Activated CD8-positive, alpha-beta T cell treated with anti-CD3 and anti-CD28 coated beads, Interleukin-2, amount 10 ng/mL, durations not matched to agents 7 days and 5 days (primary cell): ENCODE results near the gene INKA2. TPM values are rescaled to one million over a fixed set of nuclear protein-coding genes. Genes with fewer than 3 reads are reported as not detected.

Experiments used
- ATAC-seq: fragments of 150-1000 bp; cut with Tn5 transposase; one replicate; pipeline ENCODE4 v1.10.0; 2021; ENCODE audit warnings: moderate library complexity
- CTCF ChIA-PET: fragments of 350-600 bp; sonication (Branson Sonifier 250); formaldehyde crosslinking; loops from one replicate; lab custom pipeline; 2021; ENCODE audit warnings: antibody characterized with exemption; lab: Charles Lee
- POLR2A ChIA-PET: fragments of 350-600 bp; sonication (Branson Sonifier 250); formaldehyde crosslinking; loops from one replicate; lab custom pipeline; 2021; ENCODE audit warnings: antibody characterized with exemption; lab: Charles Lee
- DNase-seq: peaks from one replicate; pipeline ENCODE4 v3.0.0-alpha.2; 2020
- H3K27ac Mint-ChIP-seq: one replicate; pipeline ENCODE4 v1.8.0; 2021; ENCODE audit warnings: mild to moderate bottlenecking, mixed read lengths
- H3K27me3 Mint-ChIP-seq: one replicate; pipeline ENCODE4 v1.8.0; 2021; ENCODE audit warnings: low read depth, mixed read lengths
- H3K36me3 Mint-ChIP-seq: one replicate; pipeline ENCODE4 v1.8.0; 2021; ENCODE audit warnings: low read depth, mixed read lengths
- H3K4me1 Mint-ChIP-seq: one replicate; pipeline ENCODE4 v1.8.0; 2021; ENCODE audit warnings: low read depth, mixed read lengths
- H3K4me3 Mint-ChIP-seq: one replicate; pipeline ENCODE4 v1.8.0; 2021; ENCODE audit warnings: mild to moderate bottlenecking, mixed read lengths
- H3K9me3 Mint-ChIP-seq: one replicate; pipeline ENCODE4 v1.8.0; 2022; ENCODE audit warnings: mixed read lengths; ENCODE audit not compliant: insufficient read depth
- total RNA-seq, 2 experiments: library from RNA; stranded (reverse); gene quantifications; one replicate each; pipeline ENCODE4 v1.2.3, GENCODE V29; 2021

INKA2 gene
- total RNA-seq, 2 experiments from 2014 or later, result 4.1 to 4.3 TPM

DNA sequence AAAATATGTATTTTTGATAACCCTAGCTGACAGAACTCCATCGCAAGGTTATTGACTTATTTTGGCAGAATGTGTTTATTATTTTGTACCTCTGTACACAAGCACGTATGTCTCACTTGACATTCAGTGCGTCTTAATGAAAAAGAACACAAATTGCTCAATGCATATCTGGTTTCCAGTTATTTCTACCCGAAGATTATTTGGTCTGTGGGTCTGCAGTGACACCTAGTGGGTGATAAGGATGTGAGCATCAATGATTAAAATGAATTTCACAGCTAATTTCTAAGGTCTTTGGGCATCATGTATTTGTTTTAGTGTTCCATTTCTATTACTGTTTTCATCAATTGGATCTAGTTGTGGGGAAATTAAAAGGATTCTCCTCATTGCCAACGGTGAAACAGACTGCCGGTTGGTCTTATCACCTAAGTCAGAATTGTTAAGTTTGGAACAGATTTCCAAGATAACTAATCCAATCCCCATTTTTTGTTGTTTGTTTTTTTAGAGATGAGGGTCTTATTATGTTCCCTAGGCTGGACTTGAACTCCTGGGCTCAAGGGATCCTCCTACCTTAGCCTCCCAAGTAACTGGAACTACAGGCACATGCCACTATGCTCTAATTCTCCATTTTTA lies 30.4 kb upstream of the INKA2 start:
- no peaks in the 10 kb centered on the region for H3K4me1 Mint-ChIP-seq
- ChIA-PET CTCF (interaction anchor here (0.7 to 7.4 kb wide), 42 partner anchors 9 to 739 kb away, joined by 3 to 72 read pairs (median 4); partner anchors contain the start of genes ADORA3, DDX20, INKA2 and TMIGD3), POLR2A (interaction anchor here (1.0 kb wide), 1 partner anchor 55 kb away, joined by 3 read pairs; no protein-coding TSS in a partner anchor)
- H3K27me3 Mint-ChIP-seq, result no peaks in the 10 kb centered on the region
- ATAC-seq, result no peak
- H3K4me3 Mint-ChIP-seq, result no peak overlapping the region
- H3K36me3 Mint-ChIP-seq, result peaks cover 26% of the 10 kb centered on the region
- H3K27ac Mint-ChIP-seq, result no peak overlapping the region
- peak; percentile 64 for DNase-seq
- H3K9me3 Mint-ChIP-seq, result no peaks in the 10 kb centered on the region

DNA sequence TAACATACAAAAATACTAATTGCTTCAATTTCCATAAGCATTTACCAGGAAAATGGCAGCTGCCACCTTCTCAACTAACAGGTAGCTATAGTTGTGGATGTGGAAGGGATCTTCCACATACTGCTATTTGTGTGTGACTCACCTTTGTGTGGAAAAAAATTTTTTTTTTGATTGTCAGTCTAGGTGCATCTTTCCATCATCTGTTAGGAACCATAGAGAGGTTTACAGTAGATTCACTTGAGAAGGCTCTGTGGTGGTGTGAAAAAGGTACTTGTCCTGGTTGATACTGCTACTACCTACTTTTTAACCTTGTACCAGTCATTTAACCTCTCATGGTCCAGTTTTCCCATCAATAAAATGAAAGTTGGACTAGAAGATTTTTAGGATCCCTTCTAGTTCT lies 29.4 kb upstream of the INKA2 start:
- ChIA-PET CTCF (interaction anchor here (0.6 to 7.4 kb wide), 33 partner anchors 8 to 550 kb away, joined by 3 to 72 read pairs (median 5); partner anchors contain the start of genes ADORA3, DDX20, INKA2 and TMIGD3), POLR2A (interaction anchor here (0.6 kb wide), 1 partner anchor 982 kb away, joined by 3 read pairs; no protein-coding TSS in a partner anchor)
- ATAC-seq, result no peak
- Mint-ChIP-seq H3K9me3 (no peaks in the 10 kb centered on the region), H3K27ac (no peak overlapping the region), H3K4me3 (no peak overlapping the region), H3K4me1 (no peaks in the 10 kb centered on the region), H3K27me3 (no peaks in the 10 kb centered on the region), H3K36me3 (peaks cover 31% of the 10 kb centered on the region)
- no peak for DNase-seq

DNA sequence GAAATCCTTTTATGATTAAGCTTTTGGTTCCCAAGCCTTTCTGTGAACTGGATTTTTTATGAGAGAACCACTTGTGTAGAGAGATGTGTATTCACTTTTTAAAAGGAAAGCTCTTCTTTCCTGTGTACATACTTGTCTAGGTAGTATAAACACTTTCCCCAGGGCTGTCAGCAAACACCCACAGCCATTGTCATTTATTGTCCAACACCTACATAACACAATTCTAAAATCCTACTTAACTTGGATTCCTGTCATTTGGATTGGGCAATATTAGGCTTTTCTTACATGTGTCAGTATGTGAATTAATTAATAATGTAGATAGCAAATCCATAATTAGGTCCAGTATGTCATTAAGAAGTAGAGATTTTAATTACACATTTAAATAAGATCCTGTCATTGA lies 28.8 kb upstream of the INKA2 start:
- ATAC-seq, result no peak
- H3K9me3 Mint-ChIP-seq, result no peaks in the 10 kb centered on the region
- no peaks in the 10 kb centered on the region for H3K4me1 Mint-ChIP-seq
- POLR2A ChIA-PET, result interaction anchor here (0.6 to 0.9 kb wide), 2 partner anchors 13 to 252 kb away, joined by 3 to 5 read pairs; partner anchors contain the start of gene DDX20
- no peak overlapping the region for H3K4me3 Mint-ChIP-seq
- H3K36me3 Mint-ChIP-seq, result peaks cover 35% of the 10 kb centered on the region
- no peak overlapping the region for H3K27ac Mint-ChIP-seq
- CTCF ChIA-PET, result interaction anchor here (0.6 to 7.4 kb wide), 18 partner anchors 12 to 544 kb away, joined by 3 to 72 read pairs (median 5); partner anchors contain the start of genes ADORA3, DDX20, INKA2 and TMIGD3
- no peaks in the 10 kb centered on the region for H3K27me3 Mint-ChIP-seq
- no peak for DNase-seq

DNA sequence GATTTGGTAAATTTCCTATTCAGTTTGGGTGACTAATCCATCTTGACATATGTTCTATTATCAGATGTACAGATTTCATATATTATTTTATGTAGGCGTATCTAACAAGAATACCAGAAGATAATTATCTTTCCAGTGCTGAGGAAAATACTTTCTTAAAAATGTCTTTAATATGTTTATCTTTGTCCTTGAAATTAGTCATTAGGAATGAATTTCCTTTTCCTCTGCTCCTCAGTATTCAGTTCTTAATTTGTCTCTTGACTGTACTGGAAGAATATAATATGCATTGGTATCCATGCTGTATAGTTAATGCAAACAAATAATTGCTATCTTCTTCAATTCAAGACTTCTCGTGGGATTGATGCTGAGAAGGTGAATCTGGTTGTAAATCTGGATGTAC lies 23.1 kb upstream of the INKA2 start:
- no peak overlapping the region for H3K27ac Mint-ChIP-seq
- no peak for DNase-seq
- ATAC-seq, result no peak
- H3K27me3 Mint-ChIP-seq, result no peaks in the 10 kb centered on the region
- H3K4me1 Mint-ChIP-seq, result peaks cover 14% of the 10 kb centered on the region
- H3K9me3 Mint-ChIP-seq, result no peaks in the 10 kb centered on the region
- ChIA-PET POLR2A (no interaction called here), CTCF (interaction anchor here (1.1 to 2.6 kb wide), 6 partner anchors 12 to 255 kb away, joined by 3 to 8 read pairs (median 4); no protein-coding TSS in a partner anchor)
- no peak overlapping the region for H3K4me3 Mint-ChIP-seq
- peaks cover 66% of the 10 kb centered on the region for H3K36me3 Mint-ChIP-seq

- CTCF ChIA-PET, result interaction anchor here (1.2 to 2.6 kb wide), 5 partner anchors 11 to 254 kb away, joined by 3 to 8 read pairs (median 5); no protein-coding TSS in a partner anchor
- no peak overlapping the region for H3K4me3 Mint-ChIP-seq
- H3K27ac Mint-ChIP-seq, result no peak overlapping the region
- H3K4me1 Mint-ChIP-seq, result peaks cover 20% of the 10 kb centered on the region
- H3K9me3 Mint-ChIP-seq, result no peaks in the 10 kb centered on the region
- peaks cover 67% of the 10 kb centered on the region for H3K36me3 Mint-ChIP-seq
- ATAC-seq (no peak), DNase-seq (no peak)
- POLR2A ChIA-PET, result no interaction called here
- no peaks in the 10 kb centered on the region for H3K27me3 Mint-ChIP-seq
Observed at GRCh38 chr1:111761717-111762116, 22.5 kb upstream of the INKA2 start.

- Mint-ChIP-seq H3K36me3 (peaks cover 44% of the 10 kb centered on the region), H3K9me3 (no peaks in the 10 kb centered on the region), H3K27me3 (no peaks in the 10 kb centered on the region), H3K4me1 (peaks cover 39% of the 10 kb centered on the region), H3K27ac (no peak overlapping the region), H3K4me3 (no peak overlapping the region)
- POLR2A ChIA-PET, result no interaction called here
- ATAC-seq (no peak), DNase-seq (no peak)
- CTCF ChIA-PET, result interaction anchor here (1.3 to 3.8 kb wide), 3 partner anchors 11 to 251 kb away, joined by 3 to 18 read pairs (median 4); no protein-coding TSS in a partner anchor
Observed at GRCh38 chr1:111758373-111758772, 19.2 kb upstream of the INKA2 start.

DNA sequence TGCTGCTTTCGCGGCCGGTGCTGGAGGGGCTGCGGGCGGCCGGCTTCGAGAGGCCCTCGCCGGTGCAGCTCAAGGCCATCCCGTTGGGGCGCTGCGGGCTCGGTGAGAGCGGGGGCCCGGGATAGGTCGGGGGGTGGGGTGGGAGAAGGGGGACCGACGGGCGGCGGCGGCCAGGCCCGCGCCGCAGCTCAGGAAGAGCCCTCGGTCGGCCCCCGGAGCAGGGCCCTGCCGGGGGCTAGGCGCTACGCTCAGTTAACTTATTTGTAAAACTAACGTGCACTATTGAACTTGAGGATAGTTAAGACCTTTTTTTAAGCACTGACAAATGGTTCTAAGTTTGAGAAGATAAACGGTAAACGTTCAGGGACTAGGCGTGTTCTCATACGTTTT lies 16.9 kb upstream of the INKA2 start:
- DNase-seq, result no peak
- Mint-ChIP-seq H3K4me3 (peak overlapping the region; percentile 93), H3K4me1 (peaks cover 57% of the 10 kb centered on the region), H3K36me3 (peaks cover 29% of the 10 kb centered on the region), H3K27ac (peak overlapping the region; percentile 99), H3K27me3 (no peaks in the 10 kb centered on the region), H3K9me3 (no peaks in the 10 kb centered on the region)
- no peak for ATAC-seq
- POLR2A ChIA-PET, result interaction anchor here (0.8 to 2.6 kb wide), 6 partner anchors 10 to 280 kb away, joined by 3 to 15 read pairs (median 8); no protein-coding TSS in a partner anchor
- CTCF ChIA-PET, result interaction anchor here (1.0 to 4.6 kb wide), 10 partner anchors 9 to 280 kb away, joined by 3 to 40 read pairs (median 12); partner anchors contain the start of gene INKA2

GRCh38 chr1:111755331-111756123 lies 16.3 kb upstream of the INKA2 start, which contains the start of gene DDX20:
DDX20 (plus strand) TSS chr1:111755901; CDS start chr1:111755925, 24 bp downstream.
- Mint-ChIP-seq H3K4me3 (peak within 1 kb of the TSS; percentile 93), H3K27me3 (no peaks in the 10 kb centered on the region), H3K27ac (peak within 1 kb of the TSS; percentile 99), H3K36me3 (peaks cover 24% of the 10 kb centered on the region), H3K4me1 (peaks cover 57% of the 10 kb centered on the region), H3K9me3 (no peaks in the 10 kb centered on the region)
- ATAC-seq (peak; percentile 89), DNase-seq (peak; percentile 94)
- POLR2A ChIA-PET, result interaction anchor here (0.7 to 2.6 kb wide), 22 partner anchors 10 to 613 kb away, joined by 3 to 15 read pairs (median 4); partner anchors contain the start of genes ATP5PB, INKA2, RAP1A and WDR77
- CTCF ChIA-PET, result interaction anchor here (0.6 to 4.6 kb wide), 28 partner anchors 8 to 530 kb away, joined by 3 to 40 read pairs (median 5); partner anchors contain the start of genes ADORA3, INKA2 and TMIGD3

DNA sequence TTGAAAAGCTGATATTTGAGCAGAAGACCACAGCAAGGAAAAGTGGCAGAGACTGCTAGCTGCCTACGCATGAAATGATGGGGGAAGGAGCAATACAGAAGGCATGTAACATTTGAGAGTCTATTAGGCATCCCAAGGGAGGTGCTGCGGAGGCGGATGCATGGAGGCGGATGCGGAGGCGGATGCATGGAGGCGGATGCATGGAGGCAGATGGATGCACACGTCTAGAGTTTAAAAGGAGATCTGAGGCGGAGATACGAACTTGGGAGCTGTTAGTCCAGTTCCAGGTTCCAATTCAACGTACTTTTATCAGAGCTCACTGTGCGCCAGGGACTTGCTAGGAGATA lies 15.8 kb upstream of the INKA2 start:
- ChIA-PET POLR2A (interaction anchor here (0.7 to 2.6 kb wide), 19 partner anchors 11 to 613 kb away, joined by 3 to 15 read pairs (median 4); partner anchors contain the start of genes ATP5PB, INKA2, RAP1A and WDR77), CTCF (interaction anchor here (0.6 to 4.6 kb wide), 25 partner anchors 9 to 530 kb away, joined by 3 to 40 read pairs (median 4); partner anchors contain the start of genes ADORA3, INKA2 and TMIGD3)
- peaks cover 54% of the 10 kb centered on the region for H3K4me1 Mint-ChIP-seq
- no peaks in the 10 kb centered on the region for H3K9me3 Mint-ChIP-seq
- DNase-seq (peak; percentile 58), ATAC-seq (peak; percentile 13)
- H3K36me3 Mint-ChIP-seq, result peaks cover 20% of the 10 kb centered on the region
- no peaks in the 10 kb centered on the region for H3K27me3 Mint-ChIP-seq
- H3K4me3 Mint-ChIP-seq, result peak overlapping the region; percentile 93
- peak overlapping the region; percentile 99 for H3K27ac Mint-ChIP-seq

- ChIA-PET POLR2A (interaction anchor here (1.2 kb wide), 1 partner anchor 244 kb away, joined by 3 read pairs; no protein-coding TSS in a partner anchor), CTCF (interaction anchor here (0.8 to 8.1 kb wide), 8 partner anchors 14 to 270 kb away, joined by 3 to 79 read pairs (median 7); no protein-coding TSS in a partner anchor)
- no peaks in the 10 kb centered on the region for H3K9me3 Mint-ChIP-seq
- no peak for ATAC-seq
- no peak for DNase-seq
- H3K27me3 Mint-ChIP-seq, result peaks cover 4% of the 10 kb centered on the region
- no peak overlapping the region for H3K4me3 Mint-ChIP-seq
- peak overlapping the region; percentile 26 for H3K27ac Mint-ChIP-seq
- peaks cover 4% of the 10 kb centered on the region for H3K36me3 Mint-ChIP-seq
- peaks cover 50% of the 10 kb centered on the region for H3K4me1 Mint-ChIP-seq
Observed at GRCh38 chr1:111751906-111752575, 12.8 kb upstream of the INKA2 start.
